Thoracic aorta (tissue), 2 donors: Measurements from ENCODE around the gene RAB36. TPM values are rescaled to one million over a fixed set of nuclear protein-coding genes. Genes with fewer than 3 reads are reported as not detected.
A peak's percentile ranks its signal among the peaks of the same experiment; 100 is the strongest.

ENCODE experiments used
- ATAC-seq: fragments of 150-250 bp; one replicate; pipeline ENCODE4 v1.8.0; 2017; ENCODE audit warnings: low read depth; ENCODE audit not compliant: insufficient number of reproducible peaks, low FRiP score
- DNase-seq: peaks from one replicate; pipeline ENCODE4 v3.0.0-alpha.2; 2020; ENCODE audit warnings: low spot score
- H3K27ac ChIP-seq, 2 donors: fragments of 200-600 bp; sonication (generic); 1 replicate in 1 of 2; 2 replicates in 1 of 2; pipeline ENCODE4 v1.5.1; 2016; ENCODE audit warnings: mild to moderate bottlenecking in 2 of 2, moderate library complexity in 2 of 2
- H3K27me3 ChIP-seq: fragments of 200-600 bp; sonication (generic); replicated peaks from 2 replicates; pipeline ENCODE4 v1.6.0; 2016; ENCODE audit warnings: mild to moderate bottlenecking; ENCODE audit not compliant: insufficient read depth
- H3K36me3 ChIP-seq: fragments of 200-600 bp; sonication (generic); one replicate; pipeline ENCODE4 v1.5.1; 2016
- H3K4me1 ChIP-seq, 2 donors: fragments of 200-600 bp; sonication (generic); 1 replicate in 1 of 2; 2 replicates in 1 of 2; pipeline versions ENCODE4 v1.5.1 to v1.6.0; 2016; ENCODE audit warnings: low read depth in 2 of 2, mild to moderate bottlenecking in 1 of 2; ENCODE audit not compliant: control insufficient read depth in 1 of 2
- H3K4me3 ChIP-seq: fragments of 200-600 bp; sonication (generic); 2 replicates; pipeline ENCODE4 v1.5.1; 2016; ENCODE audit warnings: mild to moderate bottlenecking
- H3K9me3 ChIP-seq: fragments of 200-600 bp; sonication (generic); 2 replicates; pipeline ENCODE4 v1.5.1; 2016
- CTCF ChIP-seq: fragments of 200-600 bp; sonication (generic); IDR thresholded peaks from one replicate; pipeline ENCODE4 v1.5.1; 2019; ENCODE audit warnings: antibody characterized with exemption
- total RNA-seq, 2 donors: library from RNA; depleted of rRNA; stranded (reverse); fragments of >200 nt; gene quantifications; one replicate each; pipeline versions ENCODE4 v1.1.0 to v1.2.3, GENCODE V29; 2016

The RAB36 gene
- total RNA-seq, 2 donors from 2014 or later = 3.5 to 4.5 TPM

- H3K4me1 ChIP-seq = peaks cover 38 to 68% of the 10 kb centered on the region in 2 donors
- H3K4me3 ChIP-seq = no peak overlapping the region
- ATAC-seq (no peak), DNase-seq (no peak)
- H3K36me3 ChIP-seq = no peaks in the 10 kb centered on the region
- H3K27ac ChIP-seq = peak overlapping the region in 1 of 2 donors; percentile 17
- TF ChIP-seq CTCF = no peak
- H3K27me3 ChIP-seq = no peaks in the 10 kb centered on the region
- H3K9me3 ChIP-seq = no peaks in the 10 kb centered on the region
Measured at GRCh38 chr22:23212061-23213021, 67.1 kb downstream of the RAB36 start.

- H3K9me3 ChIP-seq = no peaks in the 10 kb centered on the region
- H3K4me1 ChIP-seq = peaks cover 45 to 75% of the 10 kb centered on the region in 2 donors
- ATAC-seq (no peak), DNase-seq (no peak)
- TF ChIP-seq CTCF = no peak
- H3K27ac ChIP-seq = peak overlapping the region in 1 of 2 donors; percentile 17
- H3K27me3 ChIP-seq = no peaks in the 10 kb centered on the region
- no peak overlapping the region for H3K4me3 ChIP-seq
- H3K36me3 ChIP-seq = no peaks in the 10 kb centered on the region
Measured at GRCh38 chr22:23213022-23213555, 67.8 kb downstream of the RAB36 start.

- DNase-seq (no peak), ATAC-seq (no peak)
- no peak overlapping the region for H3K4me3 ChIP-seq
- no peaks in the 10 kb centered on the region for H3K27me3 ChIP-seq
- peaks cover 52 to 82% of the 10 kb centered on the region in 2 donors for H3K4me1 ChIP-seq
- no peaks in the 10 kb centered on the region for H3K9me3 ChIP-seq
- no peak for TF ChIP-seq CTCF
- no peak overlapping the region for H3K27ac ChIP-seq
- H3K36me3 ChIP-seq = no peaks in the 10 kb centered on the region
Measured at GRCh38 chr22:23213581-23214334, 68.5 kb downstream of the RAB36 start.

Other genes starting within 250 kb of the RAB36 start
- gene GNAZ, start 75.0 kb upstream of the RAB36 start, total RNA-seq = 1 to 10 TPM; 3.9 to 5.4 TPM
- under 1 TPM in 1 of 2 donors, not detected in 1; 0.71 TPM for gene RSPH14, start 3.5 kb upstream of the RAB36 start, total RNA-seq
- 100 to 1,000 TPM in 1 of 2 donors, 10 to 100 TPM in 1; 73.2 to 232 TPM for gene BCR, start 35.0 kb downstream of the RAB36 start, total RNA-seq